Pulmonary artery endothelial cell (primary cell): ENCODE measurements around the gene ANKRD10. TPM values are rescaled to one million over a fixed set of nuclear protein-coding genes. Genes with fewer than 3 reads are reported as not detected.

Experiments used
- DNase-seq: peaks from one replicate; pipeline ENCODE4 v3.0.0-alpha.2; 2011; ENCODE audit warnings: low read depth, low spot score
- total RNA-seq: library from RNA; depleted of rRNA; stranded (reverse); fragments of >200 nt; gene quantifications from 2 replicates; pipeline ENCODE4 v1.2.3, GENCODE V29; 2014

Gene ANKRD10
- total RNA-seq, 1 donor from 2014 or later = 61.5 TPM

DNA sequence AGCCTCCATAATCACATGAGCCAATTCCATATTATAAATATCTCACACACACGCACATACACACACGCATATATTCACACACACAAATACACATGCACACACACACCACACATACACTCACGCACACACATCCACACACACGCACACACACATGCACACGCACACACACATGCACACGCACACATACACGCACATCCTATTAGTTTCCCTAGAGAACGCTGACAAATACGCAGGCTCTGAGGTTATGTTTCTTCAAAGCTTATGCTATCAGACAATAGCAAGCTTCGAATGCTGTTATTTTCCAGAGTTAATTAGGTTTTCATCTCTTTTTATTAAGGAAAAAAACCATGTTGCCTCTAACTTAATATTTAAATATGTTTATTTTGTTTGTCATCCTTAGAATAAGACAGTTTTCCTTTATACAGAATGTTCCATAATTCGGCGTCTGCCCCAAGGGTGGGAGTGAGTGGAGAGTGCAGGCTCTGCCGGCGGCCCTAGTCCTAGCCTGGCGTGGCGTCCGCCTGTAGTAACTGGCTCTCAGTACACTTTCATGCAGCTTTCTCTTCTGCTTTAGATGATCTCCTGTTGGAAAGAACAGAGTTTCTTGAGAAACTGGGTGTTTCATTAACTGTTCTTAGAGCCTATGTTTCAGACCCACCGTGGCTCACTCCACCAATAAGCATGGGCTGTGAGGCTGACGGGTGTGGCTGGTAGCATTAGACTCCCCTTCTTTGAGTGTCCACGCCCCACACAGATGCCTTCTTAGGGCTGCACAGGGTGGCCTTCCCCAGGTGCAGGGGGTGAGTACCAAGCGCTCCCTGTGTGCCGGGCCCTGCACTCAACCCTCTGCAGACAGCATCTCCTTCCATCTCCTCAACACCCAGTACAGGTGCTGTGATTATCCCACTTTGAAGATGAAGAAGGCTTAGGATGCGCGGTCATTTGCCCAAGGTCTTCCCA is 30.4 kb upstream of the ANKRD10 start:
- DNase-seq = no peak

DNA sequence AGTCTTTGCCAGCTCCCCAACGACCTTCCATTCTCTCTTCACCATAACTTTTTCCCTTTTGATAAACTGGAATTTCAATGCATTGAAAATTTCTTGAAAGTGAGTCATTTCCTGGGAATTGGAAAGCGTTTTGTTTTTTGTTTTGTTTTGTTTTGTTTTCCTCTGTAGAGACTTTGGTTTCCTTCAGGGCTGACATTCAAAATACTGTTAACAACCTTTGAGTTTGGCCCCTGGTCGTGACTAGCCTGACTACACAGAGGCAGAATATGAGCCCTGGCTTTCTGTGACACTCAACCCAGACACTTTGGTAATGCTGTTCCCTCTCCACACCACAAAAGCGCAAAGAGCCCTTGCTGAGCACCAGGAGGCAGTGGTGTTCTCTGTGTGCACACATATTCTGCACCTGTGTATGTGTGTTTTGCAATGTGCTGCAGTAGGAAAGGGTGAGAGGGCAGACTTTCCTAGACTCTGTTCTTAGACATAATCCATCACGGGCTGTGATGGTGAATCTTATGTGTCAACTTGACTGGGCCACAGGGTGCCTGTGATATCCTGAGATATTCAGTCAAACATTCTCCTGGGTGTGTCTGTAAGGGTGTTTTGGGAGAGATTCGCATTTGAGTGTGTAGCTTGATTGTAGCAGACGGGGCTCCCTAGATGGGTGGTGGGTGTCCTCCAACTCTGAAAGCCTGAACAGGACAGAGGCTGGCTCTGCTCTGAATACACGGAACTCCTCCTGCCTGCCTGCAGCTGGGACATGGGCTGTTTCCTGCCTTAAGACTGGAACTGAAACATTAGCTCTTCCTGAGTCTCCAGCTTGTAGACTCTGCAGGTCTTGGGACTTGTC is 29.5 kb upstream of the ANKRD10 start:
- peak; percentile 44 for DNase-seq

DNA sequence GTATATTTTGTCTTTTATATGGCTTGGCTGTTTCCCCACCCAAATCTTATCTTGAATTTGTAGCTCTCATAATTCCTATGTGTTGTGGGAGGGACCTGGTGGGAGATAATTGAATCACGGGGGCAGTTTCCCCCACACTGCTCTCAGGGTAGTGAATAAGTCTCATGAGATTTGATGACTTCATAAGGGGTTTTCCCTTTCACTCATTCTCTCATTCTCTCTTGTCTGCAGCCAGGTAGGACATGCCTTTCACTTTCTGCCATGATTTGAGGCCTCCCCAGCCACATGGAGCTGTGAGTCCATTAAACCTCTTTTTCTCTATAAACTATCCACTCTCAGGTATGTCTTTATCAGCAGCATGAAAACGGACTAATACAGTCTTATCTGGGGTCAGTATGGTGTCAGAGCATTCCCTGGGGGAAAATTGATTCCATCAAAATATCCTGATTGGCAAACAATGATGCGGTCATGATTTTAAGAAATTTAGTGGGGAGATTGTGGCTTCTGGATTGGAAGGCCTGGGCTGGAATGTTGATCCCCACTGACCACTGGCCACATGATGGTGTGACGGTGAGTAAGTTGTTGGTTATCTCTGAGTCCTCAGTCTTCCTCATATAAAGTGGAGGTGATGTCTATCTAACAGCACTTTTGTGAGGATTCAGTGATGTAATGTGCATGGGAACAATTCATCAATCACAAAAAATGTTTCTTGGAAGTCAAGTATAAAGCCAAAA is 27.5 kb upstream of the ANKRD10 start:
- no peak for DNase-seq

DNA sequence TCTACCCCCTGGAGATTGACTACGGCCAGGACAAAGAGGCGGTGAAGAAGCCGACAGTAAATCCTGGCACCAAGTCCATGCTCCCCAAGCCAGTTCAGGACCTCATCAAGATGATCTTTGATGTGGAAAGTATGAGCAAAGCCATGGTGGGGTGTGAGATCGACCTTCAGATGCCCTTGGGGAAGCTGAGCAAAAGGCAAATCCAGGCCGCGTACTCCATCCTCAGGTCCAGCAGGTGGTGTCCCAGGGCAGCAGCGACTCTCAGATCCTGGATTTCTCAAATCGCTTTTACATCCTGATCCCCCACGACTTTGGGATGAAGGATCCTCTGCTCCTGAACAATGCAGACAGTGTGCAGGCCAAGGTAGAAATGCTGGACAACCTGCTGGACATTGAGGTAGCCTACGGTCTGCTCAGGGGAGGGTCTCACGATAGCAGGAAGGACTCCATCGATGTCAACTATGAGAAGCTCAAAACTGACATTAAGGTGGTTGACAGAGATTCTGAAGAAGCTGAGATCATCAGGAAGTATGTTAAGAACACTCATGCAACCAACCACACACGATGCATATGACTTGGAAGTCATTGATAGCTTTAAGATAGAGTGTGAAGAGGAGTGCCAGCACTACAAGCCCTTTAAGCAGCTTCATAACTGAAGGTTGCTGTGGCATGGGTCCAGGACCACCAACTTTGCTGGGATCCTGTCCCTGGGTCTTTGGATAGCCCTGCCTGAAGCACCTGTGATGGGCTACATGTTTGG is 24.0 kb upstream of the ANKRD10 start:
- DNase-seq = no peak

DNA sequence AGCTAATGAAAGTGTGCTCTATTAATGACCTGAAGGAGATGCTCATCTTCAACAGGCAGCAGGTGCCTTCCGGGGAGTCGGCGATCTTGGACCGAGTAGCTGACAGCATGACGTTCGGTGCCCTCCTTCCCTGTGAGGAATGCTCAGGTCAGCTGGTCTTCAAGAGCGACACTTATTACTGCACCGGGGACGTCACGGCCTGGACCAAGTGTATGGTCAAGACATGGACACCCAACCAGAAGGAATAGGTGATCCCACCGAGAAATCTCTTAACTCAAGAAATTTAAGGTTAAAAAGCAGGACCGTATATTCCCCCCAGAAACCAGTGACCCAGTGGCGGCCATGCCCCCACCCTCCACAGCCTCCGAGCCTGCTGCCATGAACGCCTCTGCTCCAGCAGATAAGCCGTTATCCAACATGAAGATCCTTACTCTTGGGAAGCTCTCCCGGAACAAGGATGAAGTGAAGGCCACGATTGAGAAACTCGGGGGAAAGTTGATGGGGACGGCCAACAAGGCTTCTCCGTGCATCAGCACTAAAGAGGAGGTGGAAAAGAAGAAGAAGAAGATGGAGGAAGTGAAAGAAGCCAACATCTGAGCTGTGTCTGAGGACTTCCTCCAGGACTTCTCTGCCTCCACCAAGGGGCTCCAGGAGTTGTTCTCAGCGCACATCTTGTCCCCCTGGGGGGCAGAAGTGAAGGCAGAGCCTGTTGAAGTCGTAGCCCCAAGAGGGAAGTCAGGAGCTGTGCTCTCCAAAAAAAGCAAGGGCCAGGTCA is 22.8 kb upstream of the ANKRD10 start:
- DNase-seq = no peak

DNA sequence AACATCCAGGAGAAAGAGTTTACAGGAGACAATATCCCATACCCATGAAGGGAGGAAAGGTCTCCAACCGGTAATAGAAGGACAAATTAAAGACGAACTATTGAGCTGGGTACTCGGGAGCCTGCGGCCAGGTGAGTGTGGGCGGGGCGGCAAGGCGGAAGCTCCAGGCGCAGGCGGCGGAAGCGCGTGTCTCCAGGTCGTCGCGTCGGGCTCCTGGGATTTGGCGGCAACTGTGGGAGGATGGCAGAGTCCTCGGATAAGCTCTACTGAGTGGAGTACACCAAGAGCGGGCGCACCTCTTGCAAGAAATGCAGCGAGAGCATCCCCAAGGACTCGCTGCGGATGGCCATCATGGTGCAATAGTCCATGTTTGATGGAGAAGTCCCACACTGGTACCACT is 21.6 kb upstream of the ANKRD10 start:
- no peak for DNase-seq

DNA sequence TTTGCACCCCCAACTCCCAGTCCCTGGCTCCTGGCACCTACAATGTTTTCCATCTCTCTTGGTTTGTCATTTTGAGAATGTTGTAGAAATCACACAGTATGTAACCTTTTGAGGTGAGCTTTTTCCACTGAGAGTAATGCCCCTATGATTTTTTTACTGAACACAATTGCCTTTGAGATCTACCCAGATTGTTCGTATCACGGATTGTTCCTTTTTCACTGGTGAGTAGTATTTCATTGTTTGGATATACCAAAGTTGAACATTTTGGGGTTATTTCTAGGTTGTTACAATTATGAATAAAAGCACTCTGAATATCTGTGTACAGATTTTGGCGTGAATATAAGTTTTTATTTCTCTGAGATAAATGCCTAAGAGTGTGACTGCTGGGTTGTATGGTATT is 17.7 kb upstream of the ANKRD10 start:
- no peak for DNase-seq

DNA sequence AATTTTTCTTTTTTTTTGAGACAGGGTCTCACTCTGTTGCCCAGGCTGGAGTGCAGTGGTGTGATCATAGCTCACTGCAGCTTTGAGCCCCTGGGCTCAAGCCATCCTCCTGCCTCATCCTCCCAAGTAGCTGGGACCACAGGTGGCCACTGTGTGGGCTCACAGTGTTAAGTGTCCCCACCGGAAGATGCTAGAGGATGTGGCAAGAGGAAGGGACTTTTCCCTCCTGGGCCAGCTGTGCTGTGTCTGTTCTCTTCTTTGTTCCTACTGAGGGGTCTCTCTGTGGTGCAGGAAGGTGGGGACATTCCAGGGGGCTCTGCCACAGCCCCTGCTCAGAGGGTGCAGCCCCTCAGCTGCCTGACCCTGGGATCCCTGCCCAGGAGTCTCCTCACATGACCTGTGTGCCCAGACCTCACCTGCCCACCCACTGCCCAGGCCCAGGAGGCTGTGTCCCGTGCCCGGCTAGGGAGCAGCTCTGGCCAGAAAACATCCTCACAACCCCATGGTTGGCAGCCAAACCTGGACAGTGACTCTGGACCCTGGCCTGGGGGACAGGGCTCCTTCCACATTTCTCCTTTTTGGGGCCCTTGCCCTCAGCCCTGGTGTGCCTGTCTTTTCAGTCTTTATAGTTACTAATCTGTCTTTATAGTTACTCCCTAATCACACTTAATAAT is 14.4 kb upstream of the ANKRD10 start:
- DNase-seq = no peak

DNA sequence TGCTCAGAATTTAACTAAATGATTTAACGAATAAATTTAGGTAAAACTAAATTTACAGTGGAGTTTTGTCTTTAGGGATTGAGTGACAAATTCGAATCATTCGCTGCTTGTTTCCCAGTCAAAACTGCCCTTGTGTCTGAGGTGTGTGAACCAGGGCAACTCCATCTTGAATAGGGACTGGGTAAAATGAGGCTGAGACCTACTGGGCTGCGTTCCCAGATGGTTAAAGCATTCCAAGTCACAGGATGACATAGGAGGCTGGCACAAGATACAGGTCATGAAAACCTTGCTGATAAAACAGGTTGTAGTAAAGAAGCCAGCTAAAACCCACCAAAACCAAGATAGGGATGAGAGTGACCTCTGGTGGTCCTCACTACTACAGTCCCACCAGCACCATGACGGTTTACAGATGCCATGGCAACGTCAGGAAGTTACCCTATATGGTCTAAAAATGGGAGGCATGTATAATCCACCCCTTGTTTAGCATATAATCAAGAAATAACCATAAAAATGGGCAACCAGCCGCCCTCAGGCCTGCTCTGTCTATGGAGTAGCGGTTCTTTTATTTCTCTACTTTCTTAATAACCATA is 10.2 kb upstream of the ANKRD10 start:
- DNase-seq = no peak

DNA sequence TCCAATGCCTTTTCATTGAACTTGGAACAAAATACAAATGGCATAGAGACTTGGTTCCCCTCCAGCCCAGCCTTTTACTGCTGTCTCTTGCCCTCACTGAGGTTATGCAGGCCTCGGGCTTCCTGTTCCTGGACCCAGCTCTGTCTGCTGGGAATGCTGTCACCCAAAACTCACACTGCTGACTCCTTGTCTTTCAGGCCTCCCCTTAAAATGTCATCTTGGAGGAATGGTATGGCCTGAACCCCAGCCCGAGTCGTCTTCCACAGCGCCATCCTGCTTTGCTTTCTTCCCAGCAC is 9.7 kb upstream of the ANKRD10 start:
- no peak for DNase-seq

DNA sequence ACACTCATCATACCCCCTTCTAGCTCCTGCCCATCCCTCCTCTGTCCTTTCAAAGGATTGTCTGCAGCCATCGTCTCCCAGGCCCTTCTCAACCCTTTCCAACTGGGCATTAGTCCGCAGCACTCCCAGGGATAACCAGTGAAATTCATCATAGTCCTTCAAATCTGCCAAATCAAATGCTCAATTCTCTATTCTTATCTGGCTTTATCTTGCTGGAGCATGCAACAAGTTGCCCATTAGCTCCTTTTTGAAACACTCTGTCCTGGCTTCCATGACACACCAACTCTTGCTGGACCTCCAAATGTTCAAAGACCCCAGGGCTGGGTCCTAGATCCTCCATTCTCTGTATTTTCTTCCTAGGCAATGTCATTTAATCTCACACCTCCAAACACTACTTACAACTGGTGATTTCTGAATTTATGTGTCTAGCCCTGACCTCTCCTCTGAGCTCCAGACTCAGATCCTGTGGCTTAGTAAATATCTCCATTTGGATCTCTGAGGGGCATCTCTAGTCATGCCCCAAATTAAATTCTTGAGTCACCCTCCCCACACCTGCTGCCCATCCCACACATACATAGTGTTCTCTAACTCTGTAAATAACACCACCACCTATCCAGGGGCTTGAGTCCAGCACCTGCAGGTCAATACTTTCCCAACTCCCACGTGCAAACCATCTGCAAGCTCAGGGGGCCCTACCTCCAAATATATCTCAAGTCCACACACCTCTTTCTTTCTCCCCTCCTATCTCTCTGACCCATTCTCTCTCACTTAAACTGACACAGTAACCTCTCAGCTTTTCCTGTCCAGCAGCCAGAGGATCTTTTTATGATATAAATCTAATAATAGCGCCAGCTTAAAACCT is 9.1 kb upstream of the ANKRD10 start:
- DNase-seq = no peak

DNA sequence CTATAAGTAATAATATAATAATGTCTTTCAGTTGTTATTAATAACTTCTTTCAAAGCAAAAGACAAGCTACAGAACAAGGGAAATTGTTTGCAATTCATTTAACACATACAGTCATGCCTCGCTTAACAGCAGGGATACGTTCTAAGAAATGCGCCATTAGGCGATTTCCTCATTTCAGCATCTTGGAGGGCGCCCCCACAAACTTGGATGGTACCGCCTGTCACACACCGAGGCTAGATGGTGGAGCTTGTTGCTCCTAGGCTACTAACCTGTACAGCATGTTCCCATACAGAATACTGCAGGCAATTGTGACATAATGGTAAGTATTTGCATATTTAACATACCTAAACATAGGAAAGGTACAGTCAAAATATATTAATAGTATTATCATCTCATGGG is 8.2 kb upstream of the ANKRD10 start:
- no peak for DNase-seq

DNA sequence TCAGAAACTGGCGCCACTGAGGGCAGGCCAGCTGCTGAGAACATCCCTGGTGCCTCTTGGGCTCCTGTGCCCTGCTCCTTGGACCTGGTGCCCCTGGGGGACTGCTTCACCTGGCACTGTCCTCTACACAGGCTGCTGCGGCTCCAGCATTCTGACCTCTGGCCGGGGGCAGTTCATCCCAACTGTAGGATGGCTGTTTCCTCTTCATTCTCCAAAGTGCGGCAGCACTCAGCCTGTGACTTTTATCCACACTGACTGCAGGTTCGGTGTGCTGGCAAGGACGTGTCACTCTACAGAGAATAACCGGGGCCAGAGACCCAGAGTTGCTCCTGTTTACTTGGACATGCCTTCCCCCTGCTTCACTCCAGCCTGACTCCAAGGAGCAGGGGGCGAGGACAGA is 7.6 kb upstream of the ANKRD10 start:
- DNase-seq = no peak

DNA sequence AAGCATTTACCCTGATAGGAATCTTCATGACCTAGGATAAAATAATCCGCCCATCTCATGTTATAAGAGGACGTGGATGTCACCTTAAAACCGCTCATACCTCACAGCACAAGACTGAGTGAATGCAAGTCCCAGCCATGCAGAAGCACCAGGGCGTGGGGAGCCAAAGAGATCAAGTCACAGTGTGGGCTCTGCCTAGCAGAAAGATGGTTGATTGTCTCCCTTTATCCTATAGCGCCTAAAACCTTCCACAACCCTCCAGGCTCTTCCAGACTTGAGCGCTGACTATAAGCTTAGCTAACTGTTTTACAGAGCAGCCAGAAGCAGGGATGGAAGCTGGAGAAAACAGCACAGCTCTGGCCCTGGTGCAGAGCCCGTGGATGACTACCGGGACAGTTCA is 6.8 kb upstream of the ANKRD10 start:
- no peak for DNase-seq

DNA sequence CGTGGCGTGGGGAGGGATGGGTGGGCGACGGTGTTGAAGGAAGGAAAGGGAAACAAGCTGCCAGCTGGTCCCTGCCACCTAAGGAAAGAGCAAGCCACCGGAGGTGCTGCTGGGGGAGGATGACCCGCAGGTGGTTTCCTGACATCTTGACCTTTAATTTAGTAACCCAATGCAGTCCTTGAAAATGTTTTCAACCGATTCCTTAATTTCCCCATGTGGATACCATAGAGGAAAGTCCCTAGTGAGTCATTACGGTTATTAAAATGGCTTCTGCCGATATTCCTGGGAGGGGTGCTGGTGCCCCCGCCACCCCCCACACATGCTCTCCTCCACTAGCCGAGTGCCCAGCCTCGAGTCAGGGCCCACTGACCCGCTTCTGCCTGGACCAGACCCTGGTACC is 6.3 kb upstream of the ANKRD10 start:
- DNase-seq = no peak

DNA sequence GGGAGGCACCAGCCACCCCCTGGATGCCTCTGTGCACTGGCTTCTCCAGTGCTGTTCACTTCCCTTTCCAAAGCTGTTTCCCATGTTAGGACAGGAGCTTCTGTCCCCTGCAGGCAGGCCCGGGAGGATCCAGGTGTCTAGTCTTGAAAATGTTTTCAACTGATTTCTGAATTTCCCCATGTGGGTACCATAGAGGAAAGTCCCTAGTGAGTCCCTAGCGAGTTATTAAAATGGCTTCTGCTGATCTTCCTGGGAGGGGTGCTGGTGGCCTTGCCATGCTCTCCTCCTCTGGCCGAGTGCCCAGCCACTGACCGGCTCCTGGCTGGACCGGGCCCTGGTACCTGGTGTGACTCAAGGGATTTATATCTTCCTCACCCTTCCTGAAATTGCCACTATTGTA is 5.2 kb upstream of the ANKRD10 start:
- no peak for DNase-seq

DNA sequence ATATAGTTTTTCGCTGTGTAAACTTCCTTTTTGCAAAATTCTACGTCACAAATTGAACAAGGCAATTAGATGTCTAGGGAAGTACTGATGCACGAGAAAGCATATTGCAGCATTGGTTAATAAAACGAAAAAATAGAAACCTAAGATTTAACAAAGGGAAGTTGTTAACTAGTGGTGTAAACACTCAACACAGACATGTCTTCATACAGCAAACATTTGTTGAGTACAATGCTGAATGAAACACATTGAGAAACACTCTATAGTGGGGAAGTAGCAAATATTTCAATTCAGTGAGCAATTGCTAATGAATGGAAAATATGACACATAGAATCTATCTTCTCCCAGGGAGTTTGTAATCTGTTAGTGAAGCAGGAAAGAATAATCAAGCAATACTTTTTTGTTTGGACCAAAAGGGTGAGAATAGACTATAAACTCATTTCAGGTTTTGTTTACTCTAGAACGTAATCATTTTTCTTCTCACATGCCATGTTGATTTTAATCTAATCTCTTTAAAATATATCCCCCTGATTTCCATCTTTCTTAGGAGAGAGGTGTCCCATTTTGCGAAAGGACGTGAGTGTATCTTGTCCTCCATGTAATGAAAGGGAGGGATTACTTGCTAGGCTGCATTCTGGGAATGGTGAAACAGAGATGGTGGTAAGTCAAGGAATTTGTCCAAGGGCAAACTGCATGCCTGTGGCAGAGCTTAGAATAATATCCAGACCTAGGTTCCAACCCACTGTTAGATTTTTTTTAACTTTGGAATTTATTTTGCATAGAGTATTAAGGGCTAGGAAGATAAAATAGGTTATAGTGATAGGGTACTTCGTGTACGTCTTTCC is 1.7 kb upstream of the ANKRD10 start:
- no peak for DNase-seq

DNA sequence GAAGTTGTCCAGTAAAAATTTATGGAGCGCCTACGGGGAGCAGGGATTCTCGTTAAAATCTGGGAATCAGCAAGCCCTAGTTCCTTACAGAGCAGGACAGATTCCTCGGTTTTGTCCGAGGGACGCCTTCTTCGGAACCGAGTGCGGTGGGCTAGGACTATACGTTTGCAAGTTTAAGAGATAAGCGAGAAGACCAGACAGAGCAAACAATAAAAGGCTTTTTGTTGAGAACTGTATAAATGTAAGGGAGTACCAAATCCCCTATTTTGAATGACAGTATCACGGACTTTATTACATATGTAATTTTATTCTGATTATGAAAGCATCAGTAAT is 971 bp upstream of the ANKRD10 start:
- no peak for DNase-seq
